Coronary artery (tissue), 2 donors: ENCODE data around the gene TMEM178B.
"Not testable (repeated sequence)": the region's sequence is repeated elsewhere in the genome, so short reads cannot be mapped to it uniquely, and the experiment has no call there.

ENCODE experiments used
- DNase-seq: peaks from one replicate; pipeline ENCODE4 v3.0.0-alpha.2; 2017; ENCODE audit warnings: low spot score
- H3K27ac ChIP-seq, 2 donors: fragments of 200-600 bp; sonication (generic); one replicate each; pipeline ENCODE4 v1.5.1; 2016 to 2019
- H3K4me3 ChIP-seq: fragments of 200-600 bp; sonication (generic); 2 replicates; pipeline ENCODE4 v1.5.1; 2016; ENCODE audit warnings: mild to moderate bottlenecking, moderate library complexity
- CTCF ChIP-seq: fragments of 200-600 bp; sonication (generic); IDR thresholded peaks from one replicate; pipeline ENCODE4 v1.5.1; 2019; ENCODE audit warnings: antibody characterized with exemption

The TMEM178B gene

GRCh38 chr7:141073641-141074161 lies at the start of gene TMEM178B:
TSS of gene TMEM178B (plus strand) at chr7:141074064.
- H3K27ac ChIP-seq, result no peak within 1 kb of the TSS
- no peak for TF ChIP-seq CTCF
- no peak for DNase-seq
- peak within 1 kb of the TSS; percentile 71 for H3K4me3 ChIP-seq

- no peak overlapping the region for H3K4me3 ChIP-seq
- H3K27ac ChIP-seq, result no peak overlapping the region
- TF ChIP-seq CTCF, result no peak
- no peak for DNase-seq
These were observed 49.2 kb upstream of the TMEM178B start for GRCh38 chr7:141024668-141025067.

GRCh38 chr7:141027043-141027442 lies 46.8 kb upstream of the TMEM178B start:
- DNase-seq, result no peak
- Histone ChIP-seq H3K27ac (no peak overlapping the region), H3K4me3 (no peak overlapping the region)
- no peak for TF ChIP-seq CTCF

DNA sequence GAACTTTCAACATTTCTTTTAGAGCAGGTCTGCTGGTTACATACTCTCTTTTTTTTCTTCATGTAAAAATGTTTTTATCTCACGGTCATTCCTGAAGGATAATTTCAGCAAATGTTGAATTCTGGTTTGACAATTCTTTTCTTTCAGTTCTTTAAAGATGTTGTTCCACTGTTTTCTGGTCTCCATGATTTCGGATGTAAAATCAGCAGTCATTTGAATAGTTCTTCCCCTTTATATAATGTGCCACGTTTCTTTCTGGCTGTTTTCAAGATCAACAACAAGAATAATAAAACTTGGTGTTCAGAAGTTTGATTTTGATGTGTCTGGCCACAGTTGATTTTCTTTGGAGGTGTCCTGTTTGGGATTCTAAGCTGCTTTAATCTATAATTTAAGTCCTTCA lies 45.1 kb upstream of the TMEM178B start:
- no peak overlapping the region for H3K27ac ChIP-seq
- TF ChIP-seq CTCF, result no peak
- no peak for DNase-seq
- no peak overlapping the region for H3K4me3 ChIP-seq

- H3K27ac ChIP-seq, DNase-seq, H3K4me3 ChIP-seq: not testable (repeated sequence)
These were observed 41.1 kb upstream of the TMEM178B start for GRCh38 chr7:141032539-141033323.

- DNase-seq, H3K27ac ChIP-seq, H3K4me3 ChIP-seq: not testable (repeated sequence)
These were observed 35.8 kb upstream of the TMEM178B start for GRCh38 chr7:141038100-141038499.

DNA sequence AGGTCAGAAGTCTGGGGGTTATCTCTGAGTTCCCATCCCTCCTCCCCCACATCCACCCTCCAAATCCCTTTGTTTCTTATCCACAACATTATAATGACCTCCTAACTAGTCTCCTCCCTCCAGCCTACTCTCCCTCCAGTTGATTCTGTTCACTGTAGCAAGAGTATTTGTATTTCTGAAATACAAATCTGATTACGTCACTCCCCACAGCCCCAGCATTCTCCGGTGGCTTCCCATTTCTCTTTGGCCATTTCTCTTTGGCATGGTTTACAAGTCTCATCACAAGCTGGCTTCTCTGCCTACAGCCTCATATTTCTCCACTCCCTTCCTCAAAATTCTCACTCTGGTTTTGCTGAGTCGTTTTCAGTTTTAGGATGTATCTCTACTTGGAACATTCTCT lies 34.5 kb upstream of the TMEM178B start:
- TF ChIP-seq CTCF, result no peak
- Histone ChIP-seq H3K4me3 (no peak overlapping the region), H3K27ac (no peak overlapping the region)
- DNase-seq, result no peak
